ENCODE results near the gene ADGRB3.
"Not testable (repeated sequence)": the region's sequence is repeated elsewhere in the genome, so short reads cannot be mapped to it uniquely, and the experiment has no call there.

ADGRB3 gene

DNA sequence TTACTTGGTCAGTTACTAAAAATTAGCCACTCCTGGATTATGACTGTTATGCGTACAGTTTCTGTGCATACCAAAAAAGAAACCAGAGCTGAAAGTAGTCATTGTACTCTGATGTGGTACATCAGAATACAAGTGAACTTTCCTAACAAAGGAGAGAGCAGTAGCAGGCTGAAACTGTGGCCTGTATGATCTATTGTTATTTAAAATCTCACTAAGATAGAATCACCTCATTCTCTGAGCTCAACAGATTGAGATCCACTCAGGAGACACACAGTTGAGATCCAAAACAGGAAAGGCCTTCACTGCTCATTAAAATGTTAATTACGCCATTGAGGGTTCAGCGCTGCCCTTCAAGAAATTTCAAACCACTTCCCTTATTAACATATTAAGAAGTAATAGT is 585.3 kb downstream of the ADGRB3 start:
- no peak for DNase-seq

DNA sequence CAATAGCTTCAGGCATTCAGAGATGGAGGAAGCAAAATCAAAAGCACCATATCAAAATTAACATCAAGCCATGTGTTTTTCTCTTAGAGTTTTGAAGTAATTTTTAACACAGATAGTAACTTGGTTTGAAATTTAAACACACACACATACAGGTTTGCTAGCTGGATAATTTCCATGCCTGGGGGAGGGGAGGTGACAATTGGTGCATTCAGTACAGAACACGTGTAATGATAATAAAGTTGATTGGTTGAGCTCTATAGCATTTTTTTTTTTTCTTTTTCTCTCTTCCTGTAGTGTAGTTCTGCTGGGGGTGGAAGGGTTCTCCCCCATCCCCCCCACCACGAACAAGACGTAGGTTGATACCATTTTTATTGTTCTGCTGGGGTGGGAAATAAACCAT is 596.9 kb downstream of the ADGRB3 start:
- peak in 8 of 58 donors; percentile 3 to 46 (median 34) for DNase-seq

DNA sequence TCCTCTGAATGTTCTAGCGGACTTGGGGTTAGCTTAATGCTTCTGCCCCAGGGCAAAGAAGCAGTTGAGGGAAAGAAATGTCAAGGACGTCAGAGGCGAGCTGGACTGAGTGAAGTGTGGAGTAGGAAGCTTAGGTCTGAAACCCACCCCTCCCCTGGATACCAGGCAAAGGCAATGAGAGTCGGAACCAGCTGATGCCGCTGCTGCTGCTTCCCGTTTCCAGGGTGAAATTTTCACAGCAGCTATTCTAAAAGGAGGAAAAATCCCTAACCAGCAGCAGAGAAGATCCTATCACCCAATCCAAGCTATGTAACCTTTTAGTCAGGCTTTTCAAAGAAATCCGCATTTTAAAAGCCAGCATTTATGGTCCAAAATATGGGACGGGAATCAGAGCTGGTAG is 597.4 kb downstream of the ADGRB3 start:
- DNase-seq, result peak in 24 of 58 donors; percentile 2 to 58 (median 20)

DNA sequence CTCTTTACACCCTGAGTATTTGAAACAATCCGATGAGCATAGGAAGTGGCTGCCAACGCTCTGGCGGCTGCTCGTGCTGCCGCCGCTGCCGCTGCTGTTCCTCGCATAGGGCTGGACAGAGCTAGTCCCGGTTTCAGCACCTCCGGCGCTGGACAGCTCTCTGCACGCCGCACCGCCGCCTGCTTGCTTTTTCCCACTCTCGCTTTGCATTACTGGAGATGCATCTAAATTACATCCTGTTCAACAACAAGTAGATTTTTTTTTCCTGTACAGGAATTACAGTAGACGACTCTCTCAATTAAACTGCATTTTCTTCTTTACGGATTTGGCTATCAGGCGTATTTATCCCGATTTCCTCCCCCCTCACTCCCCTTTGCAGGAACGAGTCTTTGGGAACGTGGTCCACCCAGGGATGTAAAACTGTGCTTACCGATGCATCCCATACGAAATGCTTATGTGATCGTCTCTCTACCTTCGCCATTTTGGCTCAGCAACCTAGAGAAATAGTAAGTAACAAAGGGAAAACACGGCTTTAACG is 597.9 kb downstream of the ADGRB3 start:
- peak in 55 of 58 donors; percentile 11 to 81 (median 61) for DNase-seq

DNA sequence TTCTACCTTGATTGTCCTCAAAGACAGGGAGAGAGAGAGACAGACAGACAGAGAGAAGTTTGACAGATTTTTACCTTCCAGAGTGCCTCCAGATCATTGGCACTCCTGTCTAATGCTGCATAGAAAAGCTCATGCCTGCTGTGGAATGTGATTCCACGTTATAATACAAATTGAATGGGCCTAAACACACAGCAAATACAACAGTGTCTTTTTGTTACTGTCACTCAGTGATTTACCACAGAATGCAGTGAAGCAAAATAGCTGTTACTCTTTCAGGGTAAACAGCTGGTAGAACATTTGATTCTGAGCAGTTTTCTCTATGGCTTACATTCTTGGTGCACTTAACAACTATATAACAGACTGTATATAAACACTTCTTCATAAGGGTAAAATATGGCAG is 603.0 kb downstream of the ADGRB3 start:
- no peak for DNase-seq

DNA sequence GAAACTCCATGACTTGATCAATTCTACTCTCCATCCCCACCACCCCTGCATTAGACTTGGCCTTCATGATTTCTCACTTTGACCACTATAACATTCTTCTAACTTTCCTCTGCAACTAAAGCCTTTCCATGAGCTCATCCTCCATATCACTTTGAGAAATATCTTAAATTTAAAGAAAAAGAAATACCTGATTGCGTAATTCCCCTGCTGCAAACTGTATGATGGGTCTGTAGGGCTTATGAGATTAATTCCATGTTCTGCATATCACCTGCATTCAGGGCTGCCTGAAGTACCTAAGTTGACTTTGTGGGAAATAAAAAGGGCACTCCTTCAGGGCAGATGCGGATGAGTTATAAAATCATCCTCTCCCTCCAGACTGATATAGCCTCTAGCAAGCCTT is 611.9 kb downstream of the ADGRB3 start:
- DNase-seq, result no peak

DNA sequence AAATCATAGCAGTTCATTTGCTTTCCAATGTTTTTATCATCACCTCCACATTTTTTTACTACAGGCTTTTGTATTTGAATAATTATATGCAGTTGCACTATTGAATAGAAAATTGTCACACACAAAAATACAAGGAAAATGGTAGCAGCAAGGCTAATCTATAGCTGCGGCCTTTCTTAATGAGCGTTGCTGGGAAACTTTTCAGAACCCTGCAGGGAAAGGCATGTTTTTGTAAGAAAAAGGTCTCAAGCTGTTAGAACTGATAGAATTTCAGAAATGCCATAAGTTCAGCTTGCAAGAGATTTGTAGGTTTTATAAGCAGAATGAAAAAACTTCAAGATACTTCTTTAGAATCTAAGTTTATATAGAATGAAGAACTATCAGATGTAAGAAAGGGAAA is 625.9 kb downstream of the ADGRB3 start:
- DNase-seq, result no peak

DNA sequence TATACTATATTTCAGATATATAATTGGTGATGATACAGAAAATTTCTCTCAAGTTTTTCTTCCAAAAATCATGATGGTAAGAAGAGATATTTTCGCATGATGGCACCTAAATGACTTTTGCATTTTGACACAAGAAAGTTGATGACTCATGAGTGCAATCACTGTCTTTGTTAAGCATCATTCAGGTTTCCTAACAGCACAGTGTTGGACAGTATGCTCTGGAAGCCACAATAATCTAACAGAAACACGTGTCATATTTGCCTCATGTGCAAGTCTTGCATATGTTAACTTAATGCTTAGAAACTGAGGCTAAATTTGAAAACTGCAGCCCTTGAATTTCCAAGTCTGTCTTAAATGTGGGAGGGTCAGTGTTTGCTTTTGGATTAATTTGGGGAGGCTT is 628.2 kb downstream of the ADGRB3 start:
- DNase-seq, result no peak

DNA sequence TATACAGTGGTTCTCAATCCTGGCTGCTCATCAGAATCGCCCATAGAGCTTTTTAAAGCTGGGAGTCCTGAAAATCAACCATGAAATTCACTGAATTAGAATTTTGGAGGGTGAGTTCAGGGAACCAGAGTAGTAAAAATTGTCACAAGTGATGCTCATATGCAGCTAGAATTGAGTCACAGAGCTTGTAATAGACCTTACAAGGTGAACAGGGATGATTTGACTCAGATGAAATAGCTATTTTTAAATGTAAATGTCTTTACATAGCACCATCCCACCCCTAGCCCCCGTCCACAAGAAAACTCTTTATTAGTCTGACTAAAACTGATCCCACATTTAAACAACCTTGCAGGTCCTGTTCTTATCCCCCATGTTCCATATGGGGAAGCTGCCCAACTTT is 630.0 kb downstream of the ADGRB3 start:
- no peak for DNase-seq

DNA sequence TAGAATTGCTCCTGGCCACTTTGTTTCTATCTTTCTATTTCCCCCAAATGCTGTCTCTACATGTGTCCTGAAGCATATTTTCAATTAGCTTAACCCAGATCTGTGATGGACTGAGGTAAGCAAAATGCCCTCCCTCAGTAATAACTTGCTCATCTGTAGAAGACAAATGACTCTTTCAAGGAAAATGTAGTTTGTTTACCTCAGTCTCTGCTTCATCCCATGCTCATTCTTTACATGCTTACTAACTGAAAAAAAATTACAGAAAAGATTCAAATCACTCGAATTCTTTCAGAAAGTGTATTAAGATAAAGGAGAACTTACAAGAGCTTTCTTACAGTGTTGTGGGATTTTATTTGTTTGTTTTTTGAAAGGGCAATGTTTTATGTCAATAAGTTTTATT is 630.6 kb downstream of the ADGRB3 start:
- no peak for DNase-seq

DNA sequence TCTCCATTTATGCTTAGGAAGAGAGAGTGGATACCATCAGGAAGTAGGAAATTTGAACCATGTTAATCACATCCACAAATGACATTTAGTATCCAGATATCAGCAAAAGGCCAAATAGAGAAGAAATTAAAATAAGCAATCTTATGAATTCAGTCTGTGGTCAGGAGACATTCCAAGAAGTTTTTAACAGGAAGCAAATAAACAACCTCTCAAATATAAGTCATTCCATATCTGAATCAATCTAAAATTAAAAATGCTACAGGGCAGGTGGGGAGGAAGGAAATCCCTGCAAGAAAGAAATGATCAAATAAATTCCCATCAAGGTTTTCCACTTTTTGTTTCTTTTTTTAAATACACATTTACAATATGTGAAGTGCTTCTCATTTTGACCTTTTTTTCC is 641.1 kb downstream of the ADGRB3 start:
- no peak for DNase-seq

DNA sequence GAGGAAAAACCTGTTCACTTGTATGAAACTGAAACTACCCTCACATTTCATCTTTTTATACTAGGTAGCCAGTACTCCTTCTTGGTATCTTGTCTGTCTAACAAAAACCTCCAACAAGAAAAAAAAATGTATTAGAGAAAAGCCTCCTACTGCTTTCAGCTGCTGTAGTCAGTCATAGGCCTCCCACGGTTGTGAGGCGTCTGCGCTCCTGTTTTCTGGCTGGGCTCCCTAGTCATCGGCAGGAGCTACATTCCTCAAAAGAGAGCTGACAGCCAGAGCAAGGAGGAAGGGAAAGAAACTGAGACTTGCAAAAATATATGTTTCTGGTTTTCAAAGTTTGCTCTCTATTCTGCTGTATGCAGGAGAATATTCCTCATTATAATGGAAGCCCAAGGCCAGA is 644.7 kb downstream of the ADGRB3 start:
- peak in 44 of 58 donors; percentile 2 to 78 (median 32) for DNase-seq

DNA sequence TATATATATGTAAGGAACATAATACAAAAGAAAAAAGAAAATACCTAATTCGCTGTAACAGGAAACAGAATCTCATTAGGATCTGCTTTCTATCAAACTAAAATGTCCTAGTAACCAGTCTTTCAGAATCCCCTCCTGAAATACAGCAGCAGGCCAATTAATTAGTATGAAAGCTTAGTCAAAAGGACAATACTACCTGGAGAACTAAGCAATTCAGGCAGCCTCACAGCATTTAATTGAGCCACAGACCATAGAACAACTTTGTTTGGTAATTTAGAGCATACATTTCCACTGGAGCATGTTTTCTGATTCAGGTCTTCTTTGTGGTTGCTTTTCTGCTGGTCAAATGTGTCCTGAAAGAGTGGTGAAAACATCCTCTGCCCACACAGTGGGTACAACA is 645.8 kb downstream of the ADGRB3 start:
- no peak for DNase-seq

DNA sequence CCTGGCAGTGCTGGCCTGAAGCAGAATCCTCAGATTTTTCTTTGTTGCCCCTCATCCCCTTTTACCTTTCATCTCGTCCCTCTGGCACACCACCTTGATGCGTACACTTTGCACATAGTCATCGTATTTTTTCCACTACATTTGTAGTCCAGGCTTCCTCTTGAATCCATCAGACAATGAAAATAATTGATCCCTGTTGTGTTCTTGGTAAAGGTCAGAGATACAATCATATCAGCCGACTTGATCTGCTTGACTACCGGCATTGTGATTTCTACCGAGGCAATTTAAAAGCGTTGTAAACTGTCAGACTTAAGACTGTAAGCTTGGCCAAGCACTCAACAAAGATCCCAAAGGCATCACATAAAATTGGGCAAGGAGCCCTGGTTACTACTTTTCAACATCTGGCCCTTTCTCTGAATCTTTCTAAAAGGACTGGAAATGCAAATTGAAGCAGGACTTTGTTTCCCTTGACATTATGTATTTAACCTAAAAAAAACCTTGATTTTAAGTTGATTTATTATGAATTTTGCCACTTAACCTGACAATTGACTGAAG is 649.2 kb downstream of the ADGRB3 start:
- no peak for DNase-seq

DNA sequence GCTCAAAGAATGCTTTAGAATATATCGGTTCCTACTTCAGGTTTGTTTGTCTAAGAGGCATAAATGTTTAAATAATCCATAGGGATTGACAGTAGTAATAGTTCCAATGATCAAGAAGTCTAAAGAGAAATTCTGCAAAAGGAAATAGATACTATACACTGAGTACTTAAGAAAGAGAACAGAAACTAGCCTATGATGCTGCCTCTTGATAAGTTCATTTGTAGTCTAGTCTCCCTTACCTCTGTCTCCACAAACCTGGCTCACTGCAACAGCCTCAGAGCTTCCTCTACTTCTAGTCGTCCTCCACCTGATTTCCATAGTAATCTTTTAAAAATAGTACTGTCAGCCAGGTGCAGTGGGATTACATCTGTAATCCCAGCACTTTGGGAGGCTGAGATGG is 650.0 kb downstream of the ADGRB3 start:
- DNase-seq, result no peak

DNA sequence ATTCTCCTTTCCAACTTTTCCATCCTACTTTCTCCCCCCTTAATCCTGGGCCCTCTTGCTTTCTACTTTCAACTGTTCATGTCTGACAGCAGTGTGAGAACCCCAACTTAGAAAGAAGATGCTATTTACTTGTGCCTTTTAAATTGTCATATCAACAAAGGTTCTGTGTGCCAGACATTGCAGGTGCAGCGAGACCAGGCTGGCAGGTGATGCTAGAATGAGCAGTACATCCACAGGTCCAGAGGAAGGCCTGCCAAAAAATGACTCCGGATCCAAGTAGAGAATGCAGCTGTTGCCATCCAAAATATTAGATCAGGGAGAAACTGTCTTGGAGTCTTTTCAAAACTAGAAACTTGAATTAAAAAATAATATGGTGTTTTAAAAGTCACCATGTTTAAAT is 651.2 kb downstream of the ADGRB3 start:
- DNase-seq, result no peak

DNA sequence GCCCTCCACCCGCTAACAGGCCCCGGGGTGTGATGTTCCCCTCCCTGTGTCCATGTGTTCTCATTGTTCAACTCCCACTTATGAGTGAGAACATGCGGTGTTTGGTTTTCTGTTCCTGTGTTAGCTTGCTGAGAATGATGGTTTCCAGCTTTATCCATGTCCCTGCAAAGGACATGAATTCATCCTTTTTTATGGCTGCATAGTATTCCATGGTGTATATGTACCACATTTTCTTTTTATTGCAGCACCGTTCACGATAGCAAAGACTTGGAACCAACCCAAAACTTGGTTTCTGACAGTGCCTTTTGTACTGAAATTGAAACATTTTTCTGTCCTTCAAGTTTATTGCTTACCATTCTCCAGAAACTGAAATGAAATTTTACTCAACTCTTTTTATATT is 653.1 kb downstream of the ADGRB3 start:
- not testable (repeated sequence) for DNase-seq

DNA sequence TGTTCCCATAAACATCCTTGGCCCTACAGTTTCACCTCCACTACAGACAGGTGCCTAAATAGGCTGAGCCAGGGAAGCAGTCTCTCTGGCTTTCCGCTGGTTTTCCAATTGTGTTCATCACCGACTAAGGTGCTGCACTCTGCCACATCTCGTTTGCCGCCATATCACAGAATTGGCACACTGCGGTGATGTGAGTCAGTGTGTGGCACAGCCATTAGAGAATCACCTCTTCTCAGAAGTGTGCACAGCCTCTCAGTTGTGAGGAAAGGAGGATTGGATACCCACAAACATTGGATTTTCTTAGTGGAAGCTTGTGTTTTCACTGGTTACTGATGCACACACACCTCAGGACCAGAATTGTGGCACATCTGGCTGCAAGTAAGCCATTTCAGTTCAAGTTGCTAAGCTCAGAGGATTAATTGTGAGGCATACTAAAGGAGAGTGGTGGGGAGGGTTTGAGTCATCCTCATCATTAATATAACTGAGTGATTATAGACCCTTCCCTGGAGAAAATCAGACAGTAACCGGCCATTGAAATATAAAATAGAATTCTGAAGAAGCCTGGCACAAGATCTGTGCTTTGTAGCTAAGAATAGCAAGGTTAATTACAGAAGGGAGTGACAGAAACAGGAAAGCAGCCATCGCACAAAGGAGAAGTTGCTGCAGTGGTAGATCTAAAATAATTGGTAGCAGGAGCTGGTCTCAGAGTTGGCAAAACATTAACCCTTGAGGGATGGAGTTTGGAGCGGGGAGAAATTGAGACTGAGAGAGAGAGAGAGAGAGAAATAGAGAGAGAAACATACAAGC is 654.8 kb downstream of the ADGRB3 start:
- no peak for DNase-seq

DNA sequence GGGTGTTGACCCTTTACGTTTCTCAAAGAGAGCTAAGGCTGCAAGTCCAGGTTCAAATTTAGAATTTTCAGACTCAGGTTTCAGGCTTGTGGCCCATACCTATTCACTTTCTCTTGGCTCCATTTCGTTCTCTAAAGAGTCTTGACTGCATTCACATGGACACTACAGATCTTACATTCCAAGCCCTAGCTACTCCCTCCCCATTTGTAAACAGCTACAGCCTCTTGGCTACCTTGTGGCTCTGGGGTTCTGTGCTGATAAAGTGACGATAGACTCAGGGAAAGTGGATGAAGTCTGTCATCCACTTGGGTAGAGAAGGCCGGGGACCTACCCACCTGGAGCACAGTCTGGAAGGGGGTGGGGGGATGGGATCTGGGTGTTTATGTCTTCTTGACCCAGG is 658.4 kb downstream of the ADGRB3 start:
- no peak for DNase-seq

DNA sequence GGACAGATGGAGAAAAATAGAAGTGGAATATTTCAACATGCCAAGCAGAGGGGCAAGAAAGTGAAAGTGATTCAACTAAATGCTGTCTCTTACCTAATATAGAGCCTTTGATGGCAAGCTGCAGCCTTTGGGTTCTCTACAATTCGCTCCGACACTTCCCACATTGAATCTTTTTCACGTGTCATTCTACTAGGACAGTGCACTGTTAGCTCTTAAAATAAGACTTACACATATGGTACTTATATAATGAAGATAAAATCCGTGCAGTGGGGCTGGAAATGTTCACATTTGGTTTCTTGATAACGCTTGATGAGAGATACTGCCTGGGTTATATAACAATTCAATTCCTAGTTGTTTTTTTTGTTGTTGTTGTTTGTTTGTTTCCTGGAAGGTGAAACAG is 659.3 kb downstream of the ADGRB3 start:
- DNase-seq, result peak in 6 of 58 donors; percentile 5 to 69 (median 18)

DNA sequence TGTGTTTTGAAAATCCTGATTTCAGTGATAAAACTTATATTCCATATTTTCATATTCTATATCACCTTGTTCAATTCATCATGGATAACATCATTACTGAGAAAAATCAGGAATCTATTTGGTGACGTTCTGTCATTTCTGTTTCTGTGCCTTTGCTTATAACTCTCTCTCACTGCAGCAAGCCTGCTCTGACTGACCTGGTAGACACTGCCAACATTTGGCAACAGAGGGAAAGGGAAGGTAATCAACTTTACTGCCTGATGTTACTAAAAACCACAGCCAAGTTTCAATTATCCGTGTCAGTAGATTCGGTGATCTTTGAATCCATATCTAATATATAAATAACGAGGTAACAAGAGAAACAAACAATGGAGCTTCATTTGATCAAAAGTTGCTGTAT is 659.8 kb downstream of the ADGRB3 start:
- no peak for DNase-seq

DNA sequence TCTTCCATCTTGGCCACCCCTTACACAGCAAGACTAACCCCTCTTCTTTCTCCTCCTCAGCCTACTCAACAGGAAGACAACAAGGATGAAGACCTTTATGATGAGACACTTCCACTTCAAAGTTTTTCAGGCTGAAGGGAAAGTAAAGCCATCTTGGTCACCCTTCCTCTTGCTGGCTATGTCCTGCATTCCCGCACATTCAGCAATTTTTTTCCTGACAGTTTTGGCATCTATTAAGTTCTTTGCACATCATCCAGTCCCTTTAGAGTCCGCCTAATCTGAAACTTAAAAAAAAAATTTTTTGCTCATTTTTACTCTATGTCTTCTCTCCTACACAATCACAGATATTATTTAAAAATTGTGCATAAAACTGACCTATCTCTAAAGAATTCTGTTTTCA is 668.3 kb downstream of the ADGRB3 start:
- no peak for DNase-seq

DNA sequence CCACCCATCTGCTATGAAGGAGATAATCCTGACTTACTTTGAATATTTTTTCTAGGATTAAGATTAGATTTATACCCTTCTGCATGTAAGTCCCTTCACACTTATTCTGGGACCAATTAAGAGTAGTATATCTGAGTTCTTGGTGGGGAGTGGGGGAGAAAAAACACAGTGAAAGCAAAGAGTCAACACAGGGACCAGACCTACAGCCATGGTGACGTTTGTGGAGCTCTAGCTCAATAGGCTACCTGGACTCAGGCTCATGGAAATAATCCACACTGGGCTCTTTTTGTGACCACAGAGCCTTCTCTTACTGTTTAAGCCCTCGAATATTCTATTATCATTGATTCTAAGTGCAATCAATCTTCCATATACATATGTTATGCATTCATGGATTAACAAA is 670.4 kb downstream of the ADGRB3 start:
- DNase-seq, result no peak
